GM18502 (cell line): ENCODE data around the gene FRAS1.
"Not testable (repeated sequence)": the region's sequence is repeated elsewhere in the genome, so short reads cannot be mapped to it uniquely, and the experiment has no call there.

Experiments used
- ATAC-seq: cut with Tn5 transposase; IDR thresholded peaks from one replicate; pipeline ENCODE4 v1.9.1; 2021; ENCODE audit warnings: mild to moderate bottlenecking; ENCODE audit not compliant: unreplicated experiment, poor library complexity

FRAS1 gene

GRCh38 chr4:78155616-78156105, 98.5 kb downstream of the FRAS1 start:
- no peak for ATAC-seq

- no peak for ATAC-seq
Measured at GRCh38 chr4:78156520-78156919, 99.4 kb downstream of the FRAS1 start.

GRCh38 chr4:78162342-78162741, 105.2 kb downstream of the FRAS1 start:
- no peak for ATAC-seq

- ATAC-seq, result no peak
Measured at GRCh38 chr4:78162821-78163220, 105.7 kb downstream of the FRAS1 start.

- no peak for ATAC-seq
Measured at GRCh38 chr4:78165758-78166157, 108.6 kb downstream of the FRAS1 start.

- no peak for ATAC-seq
Measured at GRCh38 chr4:78166622-78167021, 109.5 kb downstream of the FRAS1 start.

- no peak for ATAC-seq
Measured at GRCh38 chr4:78167510-78167909, 110.4 kb downstream of the FRAS1 start.

GRCh38 chr4:78168029-78168428, 110.9 kb downstream of the FRAS1 start:
- ATAC-seq, result no peak

- ATAC-seq, result no peak
Measured at GRCh38 chr4:78169728-78170127, 112.6 kb downstream of the FRAS1 start.

- no peak for ATAC-seq
Measured at GRCh38 chr4:78171482-78171881, 114.4 kb downstream of the FRAS1 start.

- ATAC-seq, result no peak
Measured at GRCh38 chr4:78174891-78175290, 117.8 kb downstream of the FRAS1 start.

- ATAC-seq, result no peak
Measured at GRCh38 chr4:78179196-78179595, 122.1 kb downstream of the FRAS1 start.

- not testable (repeated sequence) for ATAC-seq
Measured at GRCh38 chr4:78181681-78182234, 124.6 kb downstream of the FRAS1 start.

GRCh38 chr4:78184584-78184983, 127.5 kb downstream of the FRAS1 start:
- ATAC-seq, result no peak

- no peak for ATAC-seq
Measured at GRCh38 chr4:78185117-78185516, 128.0 kb downstream of the FRAS1 start.

- ATAC-seq, result no peak
Measured at GRCh38 chr4:78186597-78187543, 129.7 kb downstream of the FRAS1 start.

- no peak for ATAC-seq
Measured at GRCh38 chr4:78190068-78190467, 132.9 kb downstream of the FRAS1 start.

- no peak for ATAC-seq
Measured at GRCh38 chr4:78190595-78190994, 133.5 kb downstream of the FRAS1 start.

- no peak for ATAC-seq
Measured at GRCh38 chr4:78197947-78198346, 140.8 kb downstream of the FRAS1 start.

- ATAC-seq, result no peak
Measured at GRCh38 chr4:78199984-78200383, 142.9 kb downstream of the FRAS1 start.

- ATAC-seq, result no peak
Measured at GRCh38 chr4:78200949-78201348, 143.8 kb downstream of the FRAS1 start.

- no peak for ATAC-seq
Measured at GRCh38 chr4:78204176-78204575, 147.1 kb downstream of the FRAS1 start.
